Hepatic stellate cell (primary cell): Measurements from ENCODE around the gene DUXA.
"Not testable (repeated sequence)": the region's sequence is repeated elsewhere in the genome, so short reads cannot be mapped to it uniquely, and the experiment has no call there.

Source experiments
- DNase-seq: peaks from one replicate; pipeline ENCODE4 v3.0.0; 2011; ENCODE audit warnings: low spot score

The DUXA gene

GRCh38 chr19:57167385-57167784, at the start of gene DUXA:
Gene DUXA (minus strand): TSS chr19:57167485. CDS start chr19:57167443, 42 bp downstream.
- DNase-seq, result no peak

GRCh38 chr19:57212109-57212508, 44.8 kb upstream of the DUXA start:
- DNase-seq, result no peak

- no peak for DNase-seq
Observed at GRCh38 chr19:57210381-57210780, 43.1 kb upstream of the DUXA start.

GRCh38 chr19:57202160-57202559, 34.9 kb upstream of the DUXA start:
- no peak for DNase-seq

GRCh38 chr19:57197874-57198273, 30.6 kb upstream of the DUXA start:
- not testable (repeated sequence) for DNase-seq

GRCh38 chr19:57192993-57193392, 25.7 kb upstream of the DUXA start:
- no peak for DNase-seq

GRCh38 chr19:57192077-57192420, 24.8 kb upstream of the DUXA start:
- peak; percentile 17 for DNase-seq

GRCh38 chr19:57191141-57192076, 24.1 kb upstream of the DUXA start, which contains the start of gene ZNF264:
Gene ZNF264 (plus strand): TSS chr19:57191500. CDS start chr19:57191914, 414 bp downstream.
- peak; percentile 90 for DNase-seq

GRCh38 chr19:57190301-57190700, 23.0 kb upstream of the DUXA start:
- no peak for DNase-seq

- DNase-seq, result peak; percentile 67
Observed at GRCh38 chr19:57171551-57172081, 4.3 kb upstream of the DUXA start.

GRCh38 chr19:57165846-57166245, 1.4 kb downstream of the DUXA start:
- DNase-seq, result no peak

GRCh38 chr19:57161985-57162539, 5.2 kb downstream of the DUXA start:
- no peak for DNase-seq

- no peak for DNase-seq
Observed at GRCh38 chr19:57152921-57153320, 14.4 kb downstream of the DUXA start.

GRCh38 chr19:57141699-57142098, 25.6 kb downstream of the DUXA start:
- no peak for DNase-seq

GRCh38 chr19:57135797-57136196, 31.5 kb downstream of the DUXA start:
- DNase-seq, result no peak

GRCh38 chr19:57127403-57127802, 39.9 kb downstream of the DUXA start:
- not testable (repeated sequence) for DNase-seq

- DNase-seq, result no peak
Observed at GRCh38 chr19:57123882-57124281, 43.4 kb downstream of the DUXA start.

- DNase-seq, result no peak
Observed at GRCh38 chr19:57118848-57119247, 48.4 kb downstream of the DUXA start.

GRCh38 chr19:57113501-57113900, 53.8 kb downstream of the DUXA start:
- not testable (repeated sequence) for DNase-seq

- DNase-seq, result no peak
Observed at GRCh38 chr19:57111329-57111644, 56.0 kb downstream of the DUXA start.

GRCh38 chr19:57110592-57111328, 56.5 kb downstream of the DUXA start:
- DNase-seq, result no peak

- DNase-seq, result no peak
Observed at GRCh38 chr19:57106722-57107235, 60.5 kb downstream of the DUXA start.
